Central memory CD8-positive, alpha-beta T cell (primary cell): ENCODE results near the gene PGPEP1.

ENCODE experiments used
- ATAC-seq: fragments of 150-1000 bp; cut with Tn5 transposase; replicated peaks from 2 replicates; pipeline ENCODE4 v1.10.0; 2022; ENCODE audit warnings: mild to moderate bottlenecking, moderate FRiP score, moderate number of reproducible peaks; ENCODE audit not compliant: poor library complexity, severe bottlenecking; ENCODE audit errors: extremely low read depth
- DNase-seq, 2 donors: peaks; one replicate each; pipeline ENCODE4 v3.0.0; 2021; ENCODE audit warnings: low spot score in 2 of 2
- H3K27ac Mint-ChIP-seq: one replicate; pipeline ENCODE4 v1.8.0; 2022; ENCODE audit warnings: low read depth, mild to moderate bottlenecking, moderate library complexity, mixed read lengths
- H3K27me3 Mint-ChIP-seq: one replicate; pipeline ENCODE4 v1.8.0; 2022; ENCODE audit warnings: mixed read lengths
- H3K36me3 Mint-ChIP-seq: one replicate; pipeline ENCODE4 v1.8.0; 2022; ENCODE audit warnings: mild to moderate bottlenecking, moderate library complexity, mixed read lengths; ENCODE audit not compliant: insufficient read depth
- H3K4me1 Mint-ChIP-seq: one replicate; pipeline ENCODE4 v1.8.0; 2022; ENCODE audit warnings: mixed read lengths
- H3K4me3 Mint-ChIP-seq: one replicate; pipeline ENCODE4 v1.8.0; 2022; ENCODE audit warnings: mild to moderate bottlenecking, moderate library complexity, mixed read lengths
- H3K9me3 Mint-ChIP-seq: one replicate; pipeline ENCODE4 v1.8.0; 2022; ENCODE audit warnings: mixed read lengths

PGPEP1 gene

DNA sequence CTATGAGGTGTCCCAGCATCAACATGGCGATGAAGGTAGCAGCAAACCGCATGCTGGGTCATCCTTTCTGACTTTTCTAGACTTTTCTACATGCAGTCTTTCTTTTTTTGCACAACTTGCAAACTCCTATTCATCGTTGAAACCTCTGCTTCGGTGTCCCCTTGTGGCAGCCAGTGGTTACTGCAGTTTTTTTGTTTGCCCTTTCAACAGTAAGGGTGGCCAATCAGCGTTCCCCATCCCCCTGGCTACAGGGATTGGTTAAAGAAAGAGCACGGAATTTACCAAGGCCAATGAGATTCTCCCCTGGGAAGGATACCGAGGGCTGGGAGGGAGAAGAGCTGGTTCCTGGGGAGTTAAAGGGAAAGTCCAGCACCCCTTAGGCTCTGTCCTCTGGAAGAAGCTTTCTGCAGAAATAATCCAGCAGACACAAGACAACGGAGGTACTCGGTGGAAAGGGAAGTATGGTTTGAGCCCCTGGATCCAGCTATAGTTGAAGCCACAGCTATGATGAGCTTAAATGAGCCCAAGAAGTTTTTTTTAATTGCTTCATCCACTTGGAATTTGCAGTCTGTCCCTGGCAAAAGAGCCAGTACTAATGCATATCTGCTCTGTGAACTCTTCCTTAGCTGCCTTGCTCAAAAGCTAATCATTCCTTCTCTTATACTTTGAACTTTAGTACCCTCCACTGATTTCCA is 11.9 kb upstream of the PGPEP1 start:
- peak; percentile 96 for ATAC-seq
- DNase-seq: peak; percentile 69 to 83
- Mint-ChIP-seq H3K4me3 (peak overlapping the region; percentile 61), H3K36me3 (peaks cover 2% of the 10 kb centered on the region), H3K27me3 (no peaks in the 10 kb centered on the region), H3K4me1 (peaks cover 15% of the 10 kb centered on the region), H3K27ac (no peak overlapping the region), H3K9me3 (no peaks in the 10 kb centered on the region)

DNA sequence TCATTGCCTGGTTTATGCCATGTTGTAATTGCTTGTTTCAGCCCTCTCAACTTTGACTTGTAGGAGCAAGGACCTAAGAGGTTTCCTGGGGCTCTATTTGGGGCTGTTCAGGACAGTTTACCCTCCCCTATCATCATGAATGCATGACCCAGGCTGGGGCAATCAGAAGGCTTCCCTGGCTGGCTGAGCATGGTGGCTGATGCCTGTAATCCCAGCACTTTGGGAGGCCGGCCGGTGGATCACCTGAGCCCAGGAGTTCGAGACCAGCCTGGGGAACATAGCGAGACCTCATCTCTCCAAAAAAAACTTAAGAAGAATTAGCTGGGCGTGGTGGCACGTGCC is 11.4 kb upstream of the PGPEP1 start:
- ATAC-seq: no peak

DNA sequence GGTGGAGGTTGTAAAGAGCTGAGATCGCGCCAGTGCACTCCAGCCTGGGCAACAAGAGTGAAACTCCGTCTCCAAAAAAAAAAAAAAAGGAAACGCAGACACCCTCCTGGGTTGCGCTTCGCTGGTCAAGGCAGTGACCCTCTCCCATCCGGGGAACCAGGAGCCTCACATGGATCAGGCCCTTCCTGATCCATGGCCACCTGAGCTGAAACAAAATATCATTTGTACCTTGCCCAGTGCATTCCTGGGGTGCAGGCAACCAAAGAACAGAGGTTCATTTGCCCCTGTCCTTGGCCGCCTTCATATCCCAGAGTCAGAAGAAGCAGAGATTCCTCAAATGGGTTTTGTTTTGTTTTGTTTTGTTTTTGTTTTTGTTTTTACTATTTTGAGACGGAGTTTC is 9.5 kb upstream of the PGPEP1 start:
- Mint-ChIP-seq H3K9me3 (no peaks in the 10 kb centered on the region), H3K4me3 (no peak overlapping the region), H3K4me1 (peaks cover 14% of the 10 kb centered on the region), H3K27ac (no peak overlapping the region), H3K27me3 (no peaks in the 10 kb centered on the region), H3K36me3 (peaks cover 2% of the 10 kb centered on the region)
- DNase-seq (no peak), ATAC-seq (no peak)

More for the DNA sequence above, 11.4 kb upstream of the PGPEP1 start:
- Mint-ChIP-seq H3K36me3 (peaks cover 2% of the 10 kb centered on the region), H3K27me3 (no peaks in the 10 kb centered on the region), H3K4me1 (peaks cover 14% of the 10 kb centered on the region), H3K27ac (no peak overlapping the region), H3K9me3 (no peaks in the 10 kb centered on the region), H3K4me3 (peak overlapping the region; percentile 61)
- no peak for DNase-seq

DNA sequence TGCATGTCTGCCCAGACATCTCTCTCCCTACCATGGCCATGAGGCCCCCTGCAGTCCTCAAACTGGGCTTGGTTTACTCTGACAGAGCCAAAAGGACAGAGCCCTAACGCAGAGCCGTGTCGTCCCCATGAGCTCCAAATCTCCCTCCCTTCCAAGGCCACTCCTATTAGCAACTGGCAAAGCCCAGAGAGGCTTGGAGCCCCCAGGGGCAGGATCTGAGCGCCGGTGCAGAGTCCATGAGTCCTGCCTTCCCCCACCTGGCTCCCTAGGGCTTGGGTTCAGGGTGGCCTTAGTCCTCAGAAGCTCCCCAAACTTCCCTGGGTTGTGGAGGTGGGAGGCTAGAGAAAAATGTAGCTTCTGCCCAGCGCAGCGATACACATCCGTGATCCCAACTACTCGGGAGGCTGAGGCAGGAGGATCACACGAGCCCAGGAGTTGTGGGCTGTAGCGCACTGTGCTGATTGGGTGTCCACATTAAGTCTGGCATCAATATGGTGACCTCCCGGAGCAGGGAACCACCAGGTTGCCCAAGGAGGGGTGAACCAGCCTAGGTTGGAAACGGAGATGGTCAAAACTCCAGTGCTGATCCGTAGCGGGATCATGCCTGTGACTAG is 7.4 kb upstream of the PGPEP1 start:
- peaks cover 14% of the 10 kb centered on the region for H3K4me1 Mint-ChIP-seq
- no peak overlapping the region for H3K4me3 Mint-ChIP-seq
- DNase-seq (no peak), ATAC-seq (no peak)
- no peaks in the 10 kb centered on the region for H3K9me3 Mint-ChIP-seq
- no peak overlapping the region for H3K27ac Mint-ChIP-seq
- H3K27me3 Mint-ChIP-seq: no peaks in the 10 kb centered on the region
- peaks cover 2% of the 10 kb centered on the region for H3K36me3 Mint-ChIP-seq

DNA sequence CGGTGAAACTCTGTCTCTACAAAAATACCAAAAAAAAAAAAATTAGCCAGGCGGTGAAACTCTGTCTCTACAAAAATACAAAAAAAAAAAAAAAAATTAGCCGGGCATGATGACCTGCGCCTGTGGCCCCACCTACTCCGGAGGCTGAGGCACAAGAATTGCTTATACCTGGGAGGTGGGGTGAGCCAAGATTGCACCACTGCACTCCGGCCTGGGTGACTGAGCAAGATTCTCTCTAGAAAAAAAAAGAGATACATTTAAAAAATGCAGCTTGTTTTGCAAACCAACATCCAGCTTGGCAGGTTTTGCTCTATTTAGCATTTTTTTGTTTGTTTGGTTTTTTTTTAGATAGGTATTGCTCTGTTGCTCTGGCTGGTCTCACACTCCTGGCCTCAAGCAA is 6.7 kb upstream of the PGPEP1 start:
- peaks cover 8% of the 10 kb centered on the region for H3K4me1 Mint-ChIP-seq
- H3K27ac Mint-ChIP-seq: no peak overlapping the region

DNA sequence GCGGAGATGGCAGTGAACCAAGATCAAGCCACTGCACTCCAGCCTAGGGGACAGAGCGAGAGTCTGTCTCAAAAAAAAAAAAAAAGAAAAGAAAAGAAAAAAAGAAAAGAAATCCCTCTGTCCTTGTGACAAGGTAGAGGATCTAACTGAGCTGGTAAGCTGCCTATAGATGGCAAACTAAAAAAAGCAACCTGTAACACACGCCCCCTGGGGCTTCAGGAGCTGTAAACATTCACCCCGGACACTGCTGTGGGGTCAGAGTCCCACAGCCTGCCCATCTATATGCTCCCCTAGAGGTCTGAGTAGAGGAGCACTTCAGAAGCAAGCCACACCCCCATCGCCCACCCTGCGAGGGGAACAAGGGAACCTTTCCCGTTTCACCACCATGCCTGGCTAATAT is 4.3 kb upstream of the PGPEP1 start:
- DNase-seq: no peak
- H3K36me3 Mint-ChIP-seq: peaks cover 4% of the 10 kb centered on the region

More for the DNA sequence above, 6.7 kb upstream of the PGPEP1 start:
- DNase-seq (no peak), ATAC-seq (no peak)
- Mint-ChIP-seq H3K9me3 (no peaks in the 10 kb centered on the region), H3K4me3 (no peak overlapping the region), H3K27me3 (no peaks in the 10 kb centered on the region), H3K36me3 (no peaks in the 10 kb centered on the region)

DNA sequence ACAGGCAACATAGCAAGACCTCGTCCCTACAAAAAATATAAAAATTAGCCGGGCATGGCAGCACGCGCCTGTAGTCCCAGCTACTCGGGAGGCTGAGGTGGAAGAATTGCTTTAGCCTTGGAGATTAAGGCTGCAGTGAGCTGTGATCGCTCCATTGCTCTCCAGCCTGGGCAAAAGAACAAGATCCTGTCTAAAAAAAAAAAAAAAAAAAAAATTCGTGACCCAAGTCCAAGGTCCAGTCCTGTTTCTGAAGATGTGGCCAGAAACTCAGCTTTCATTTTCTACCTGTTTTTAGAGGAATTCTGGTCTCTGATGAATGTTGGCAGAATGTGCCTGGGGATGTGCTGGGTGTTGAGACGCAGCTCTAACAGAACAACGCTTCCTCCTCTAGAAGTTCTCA is 1.9 kb upstream of the PGPEP1 start:
- Mint-ChIP-seq H3K27ac (no peak overlapping the region), H3K9me3 (no peaks in the 10 kb centered on the region), H3K36me3 (peaks cover 11% of the 10 kb centered on the region), H3K27me3 (no peaks in the 10 kb centered on the region), H3K4me3 (peak overlapping the region; percentile 45), H3K4me1 (peaks cover 13% of the 10 kb centered on the region)
- DNase-seq: no peak
- ATAC-seq: no peak

More for the DNA sequence above, 4.3 kb upstream of the PGPEP1 start:
- H3K27ac Mint-ChIP-seq: no peak overlapping the region
- no peaks in the 10 kb centered on the region for H3K9me3 Mint-ChIP-seq
- no peaks in the 10 kb centered on the region for H3K27me3 Mint-ChIP-seq
- ATAC-seq: no peak
- H3K4me1 Mint-ChIP-seq: peaks cover 8% of the 10 kb centered on the region
- no peak overlapping the region for H3K4me3 Mint-ChIP-seq

DNA sequence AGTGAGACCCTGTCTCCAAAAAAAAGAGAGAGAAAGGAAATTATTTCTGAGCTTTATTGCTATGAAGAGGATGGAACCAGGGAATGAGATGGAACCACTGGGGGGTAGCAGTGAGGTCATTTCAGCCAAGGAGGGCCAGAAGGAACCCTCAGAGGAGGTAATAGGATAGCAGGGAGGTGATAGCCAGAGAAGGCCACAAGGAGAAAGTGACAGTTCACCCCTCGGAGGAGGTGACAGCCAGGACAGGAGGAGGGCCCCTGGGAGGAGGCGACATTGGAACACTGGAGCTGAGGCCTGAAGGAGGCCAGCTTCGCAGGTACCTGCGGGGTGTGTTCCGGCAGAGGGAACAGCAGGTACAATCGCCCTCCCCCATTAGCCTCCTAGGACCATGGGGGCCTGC is 675 bp upstream of the PGPEP1 start:
- ATAC-seq (no peak), DNase-seq (no peak)
- H3K27ac Mint-ChIP-seq: peak overlapping the region; percentile 91
- peaks cover 16% of the 10 kb centered on the region for H3K36me3 Mint-ChIP-seq
- H3K9me3 Mint-ChIP-seq: no peaks in the 10 kb centered on the region
- H3K4me3 Mint-ChIP-seq: peak overlapping the region; percentile 87
- H3K4me1 Mint-ChIP-seq: peaks cover 13% of the 10 kb centered on the region
- no peaks in the 10 kb centered on the region for H3K27me3 Mint-ChIP-seq

DNA sequence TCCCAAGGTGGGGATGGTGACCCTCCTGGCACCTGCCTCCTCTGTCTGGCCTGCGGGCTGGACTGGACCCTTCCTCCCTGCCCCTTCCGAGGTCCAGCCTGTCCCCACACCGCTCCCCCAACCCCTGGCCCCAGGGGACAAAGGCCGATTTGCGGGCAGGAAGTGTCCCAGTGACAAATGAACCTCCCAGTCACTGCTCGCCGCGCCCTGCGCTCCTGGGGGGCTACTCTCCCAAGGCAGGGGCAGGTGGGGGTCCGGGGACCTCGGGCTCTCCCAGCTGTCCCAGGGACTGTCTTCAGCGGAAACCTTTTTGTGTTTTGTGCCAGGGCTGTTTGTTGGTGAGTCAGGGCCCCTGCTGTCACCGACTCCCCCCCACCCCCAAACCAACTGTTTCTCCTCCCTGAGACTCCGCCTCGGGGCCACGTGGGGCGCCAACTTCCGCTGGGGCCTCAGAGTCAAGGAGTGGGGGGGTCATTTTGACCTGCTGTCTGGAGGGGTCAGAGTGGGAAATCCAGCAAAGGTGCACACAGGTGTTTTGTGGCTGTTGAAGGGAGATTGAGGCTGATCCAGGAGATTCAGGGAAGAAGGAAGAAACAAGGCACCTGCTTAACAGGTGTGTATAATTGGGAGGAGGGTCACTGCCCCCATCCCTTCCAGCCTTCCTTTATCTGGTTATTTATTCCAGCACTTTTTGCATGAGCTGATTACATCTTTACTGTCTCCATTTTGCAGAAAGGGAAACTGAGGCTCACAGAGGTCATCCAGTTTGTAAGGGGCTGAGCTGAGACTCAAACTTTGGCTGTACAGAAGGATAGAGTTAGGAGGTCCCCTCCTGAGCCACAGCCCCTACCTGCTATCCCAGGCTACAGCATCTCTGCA is 831 bp downstream of the PGPEP1 start:
- DNase-seq (peak in 1 of 2 donors; percentile 25), ATAC-seq (peak; percentile 81)
- Mint-ChIP-seq H3K4me1 (peaks cover 16% of the 10 kb centered on the region), H3K36me3 (peaks cover 21% of the 10 kb centered on the region), H3K27ac (peak overlapping the region; percentile 91), H3K9me3 (no peaks in the 10 kb centered on the region), H3K27me3 (no peaks in the 10 kb centered on the region), H3K4me3 (peak overlapping the region; percentile 87)

DNA sequence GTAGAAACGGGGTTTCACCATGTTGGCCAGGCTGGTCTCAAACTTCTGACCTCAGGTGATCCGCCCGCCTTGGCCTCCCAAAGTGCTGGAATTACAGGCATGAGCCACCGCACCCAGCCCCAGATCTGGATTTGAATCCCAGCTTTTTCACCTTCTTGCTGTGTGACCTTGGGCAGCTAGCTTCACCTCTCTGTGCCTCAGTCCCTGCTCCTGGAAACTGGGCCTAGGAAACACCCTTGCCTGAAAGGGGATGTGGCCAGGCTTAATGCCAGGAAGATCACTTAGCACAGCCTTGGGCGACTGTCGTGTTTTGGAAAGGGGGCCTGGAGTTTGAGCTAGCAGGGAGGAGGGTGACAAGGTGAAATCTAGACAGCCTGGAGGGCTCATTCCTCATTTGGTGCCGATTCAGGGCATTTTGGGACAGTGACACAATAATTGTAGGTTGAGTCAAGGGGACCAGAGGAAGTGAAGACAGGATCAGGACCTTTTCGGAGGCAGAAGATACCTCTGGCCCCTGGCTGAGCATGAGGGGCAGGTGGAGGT is 1.8 kb downstream of the PGPEP1 start:
- Mint-ChIP-seq H3K36me3 (peaks cover 27% of the 10 kb centered on the region), H3K4me1 (peaks cover 26% of the 10 kb centered on the region), H3K27me3 (no peaks in the 10 kb centered on the region), H3K27ac (no peak overlapping the region), H3K4me3 (peak overlapping the region; percentile 87), H3K9me3 (no peaks in the 10 kb centered on the region)
- DNase-seq: no peak
- ATAC-seq: no peak

DNA sequence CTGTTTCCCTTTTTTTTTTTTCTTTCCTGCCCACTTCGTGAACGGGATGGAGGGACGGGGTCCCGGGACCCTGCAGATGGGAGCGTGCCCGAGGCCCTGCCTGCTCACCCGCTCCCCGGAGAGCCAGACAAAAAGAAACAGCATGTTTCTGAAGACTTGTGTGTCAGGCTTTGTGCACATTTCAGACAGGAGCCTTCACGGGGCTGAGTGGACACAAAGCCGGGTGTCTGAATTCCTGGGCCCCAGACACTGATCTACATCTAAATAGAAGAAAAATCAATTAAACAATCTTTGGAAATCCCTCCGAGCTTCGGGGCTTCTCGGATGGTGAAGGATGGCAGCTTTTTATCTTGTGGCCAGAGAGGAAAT is 4.2 kb downstream of the PGPEP1 start:
- no peaks in the 10 kb centered on the region for H3K27me3 Mint-ChIP-seq
- no peak overlapping the region for H3K27ac Mint-ChIP-seq
- H3K9me3 Mint-ChIP-seq: no peaks in the 10 kb centered on the region
- H3K36me3 Mint-ChIP-seq: peaks cover 32% of the 10 kb centered on the region
- ATAC-seq: no peak
- no peak overlapping the region for H3K4me3 Mint-ChIP-seq
- DNase-seq: no peak
- peaks cover 27% of the 10 kb centered on the region for H3K4me1 Mint-ChIP-seq

DNA sequence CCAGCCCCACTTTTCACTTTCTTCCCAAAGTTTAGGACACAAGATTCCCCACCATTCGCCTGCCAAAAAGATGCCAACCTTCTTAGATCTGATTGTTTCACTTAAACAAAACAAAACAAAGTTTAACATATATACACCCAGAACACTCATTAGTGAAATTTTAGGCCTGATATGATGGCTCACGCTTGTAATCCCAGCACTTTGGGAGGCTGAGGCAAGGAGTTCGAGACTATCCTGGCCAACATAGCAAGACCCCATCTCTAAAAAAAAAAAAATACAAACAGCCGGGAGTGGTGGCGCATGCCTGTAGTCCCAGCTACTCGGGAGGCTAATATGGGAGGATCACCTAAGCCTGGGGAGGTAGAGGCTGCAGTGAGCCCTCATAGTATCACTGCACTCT is 4.9 kb downstream of the PGPEP1 start:
- Mint-ChIP-seq H3K4me1 (peaks cover 23% of the 10 kb centered on the region), H3K4me3 (no peak overlapping the region), H3K27ac (no peak overlapping the region), H3K9me3 (no peaks in the 10 kb centered on the region), H3K36me3 (peaks cover 36% of the 10 kb centered on the region), H3K27me3 (no peaks in the 10 kb centered on the region)
- no peak for ATAC-seq
- DNase-seq: no peak
